GM12878 (cell line): Measurements from ENCODE around the gene SLC39A6. TPM values are rescaled to one million over a fixed set of nuclear protein-coding genes. Genes with fewer than 3 reads are reported as not detected.

Source experiments
- ATAC-seq: fragments of 200-7000 bp; cut with Tn5 transposase; 3 replicates; pipeline ENCODE4 v1.9.1; 2020; ENCODE audit warnings: mild to moderate bottlenecking, moderate library complexity
- BruUV-seq: library from RNA; stranded (reverse); fragments of 400-500 nt; replicated peaks from 2 replicates; lab custom pipeline; 2021; lab: Mats Ljungman, UMichigan
- CTCF ChIA-PET: fragments of 300-600 bp; sonication (Branson Sonifier 250); formaldehyde crosslinking; extraction: SDS; loops from one replicate; lab custom pipeline; 2021; ENCODE audit warnings: inconsistent platforms; lab: Yijun Ruan, JAX
- POLR2A ChIA-PET: fragments of 350-600 bp; formaldehyde crosslinking; extraction: SDS; loops from one replicate; lab custom pipeline; 2021; ENCODE audit warnings: inconsistent platforms; lab: Charles Lee
- RAD21 ChIA-PET: fragments of 300-600 bp; sonication (Branson Sonifier 250); formaldehyde crosslinking; loops from one replicate; lab custom pipeline; 2023; ENCODE audit warnings: antibody characterized with exemption; ENCODE audit not compliant: unreplicated experiment; lab: Charles Lee
- SMC1A ChIA-PET: fragments of 300-600 bp; sonication (Branson Sonifier 250); formaldehyde crosslinking; loops from one replicate; lab custom pipeline; 2023; ENCODE audit not compliant: unreplicated experiment, uncharacterized antibody; lab: Charles Lee
- DNase-seq: peaks from one replicate; pipeline ENCODE4 v3.0.0-alpha.2; 2011; ENCODE audit warnings: low read depth, low spot score
- FAIRE-seq: peaks from 3 replicates; lab custom pipeline; 2011; peaks lifted over from hg19 to GRCh38; lab: Jason Lieb, UNC
- H2AFZ ChIP-seq: 2 replicates; pipeline ENCODE4 v1.6.0; 2011; ENCODE audit warnings: low read depth, low read length, control low read depth; ENCODE audit not compliant: control insufficient read depth
- H3K27ac ChIP-seq: 2 replicates; pipeline ENCODE4 v1.5.1; 2011; ENCODE audit warnings: control low read depth; ENCODE audit not compliant: control insufficient read depth, insufficient read depth
- H3K27me3 ChIP-seq, 2 experiments: replicated peaks in 1 of 2; 2 replicates each; pipeline versions ENCODE4 v1.6.0 to v1.6.1; 2011; ENCODE audit warnings: low read length in 1 of 2; ENCODE audit not compliant: control insufficient read depth in 2 of 2, insufficient read depth in 2 of 2
- H3K36me3 ChIP-seq, 2 experiments: 2 replicates each; pipeline ENCODE4 v1.5.1; 2011; ENCODE audit warnings: low read length in 1 of 2; ENCODE audit not compliant: control insufficient read depth in 2 of 2, insufficient read depth in 2 of 2
- H3K4me1 ChIP-seq: 2 replicates; pipeline ENCODE4 v1.6.1; 2011; ENCODE audit warnings: mild to moderate bottlenecking, low read length, moderate library complexity, mixed read lengths; ENCODE audit not compliant: control insufficient read depth, insufficient read depth
- H3K4me2 ChIP-seq: 2 replicates; pipeline ENCODE4 v1.6.0; 2011; ENCODE audit warnings: control low read depth; ENCODE audit not compliant: control insufficient read depth, insufficient read depth
- H3K4me3 ChIP-seq: fragments of 200-600 bp; sonication (generic); 2 replicates; pipeline ENCODE4 v1.5.1; 2016
- H3K79me2 ChIP-seq: 2 replicates; pipeline ENCODE4 v1.6.0; 2011; ENCODE audit warnings: low read length; ENCODE audit not compliant: control insufficient read depth, insufficient read depth
- H3K9ac ChIP-seq: 2 replicates; pipeline ENCODE4 v1.8.0; 2011; ENCODE audit warnings: low read length, control low read depth, mixed read lengths; ENCODE audit not compliant: control insufficient read depth, insufficient read depth
- H3K9me3 ChIP-seq: replicated peaks from 3 replicates; pipeline ENCODE4 v1.5.1; 2011; ENCODE audit warnings: mild to moderate bottlenecking, low read length; ENCODE audit not compliant: control insufficient read depth, insufficient read depth
- H4K20me1 ChIP-seq: 2 replicates; pipeline ENCODE4 v1.6.0; 2011; ENCODE audit not compliant: control insufficient read depth, insufficient read depth
- CEBPB ChIP-seq, 2 experiments: fragments of 150-350 bp in 1 of 2; IDR thresholded peaks; 2 replicates each; pipeline ENCODE4 v1.6.1; 2012 to 2014; ENCODE audit warnings: low read depth in 2 of 2, low read length in 2 of 2, borderline replicate concordance in 1 of 2, inconsistent platforms in 1 of 2
- EP300 ChIP-seq, 2 experiments: fragments of 150-350 bp in 1 of 2; IDR thresholded peaks; 2 replicates each; pipeline ENCODE4 v1.6.1; 2011 to 2012; ENCODE audit warnings: low read depth in 2 of 2, low read length in 2 of 2, borderline replicate concordance in 1 of 2, improper control_type of control experiment in 1 of 2, inconsistent platforms in 1 of 2; ENCODE audit not compliant: control insufficient read depth in 1 of 2
- KDM1A ChIP-seq: fragments of 200-600 bp; sonication (generic); IDR thresholded peaks from 2 replicates; pipeline ENCODE4 v1.6.1; 2016; ENCODE audit warnings: borderline replicate concordance
- NFXL1 ChIP-seq: fragments of 450-650 bp; IDR thresholded peaks from 2 replicates; pipeline ENCODE4 v1.6.1; 2017; ENCODE audit warnings: antibody characterized with exemption, mild to moderate bottlenecking, borderline replicate concordance
- PKNOX1 ChIP-seq: fragments of 450-650 bp; IDR thresholded peaks from 2 replicates; pipeline ENCODE4 v1.6.1; 2016; ENCODE audit warnings: mild to moderate bottlenecking
- RB1 ChIP-seq: fragments of 450-650 bp; formaldehyde crosslinking; IDR thresholded peaks from 2 replicates; pipeline ENCODE4 v1.6.1; 2017; ENCODE audit warnings: mild to moderate bottlenecking, borderline replicate concordance
- SIX5 ChIP-seq: IDR thresholded peaks from 2 replicates; pipeline ENCODE4 v1.6.1; 2011; ENCODE audit warnings: mild to moderate bottlenecking, low read depth, low read length, moderate library complexity; ENCODE audit not compliant: severe bottlenecking
- SUPT20H ChIP-seq: IDR thresholded peaks from 2 replicates; pipeline ENCODE4 v1.6.1; 2011; ENCODE audit warnings: low read depth, mild to moderate bottlenecking, low read length, moderate library complexity, borderline replicate concordance; ENCODE audit not compliant: control insufficient read depth
- WGBS: methylation state at CpG from one replicate; pipeline ENCODE4 v1.1.6; 2016; ENCODE audit warnings: low lambda C conversion rate; ENCODE audit not compliant: insufficient replicate concordance, insufficient coverage; ENCODE audit errors: missing lambda C conversion rate; 5-methylcytosine and 5-hydroxymethylcytosine counted together
- in situ Hi-C: fragments of 300-500 bp; cut with MboI; formaldehyde crosslinking; loops from 9 replicates; pipeline ENCODE4 v1.14.3; 2018; ENCODE audit warnings: mixed read lengths
- intact Hi-C: fragments of 100-400 bp; cut with micrococcal nuclease; formaldehyde crosslinking; loops from one replicate; pipeline ENCODE4 v1.14.2; 2022; ENCODE audit not compliant: unreplicated experiment
- polyA plus RNA-seq, 11 experiments: library from polyadenylated mRNA; depleted of rRNA in 4 of 11; unstranded in 6 of 11; stranded (reverse) in 5 of 11; fragments of >200 nt; fragmentation: Nextera tagmentation in 4 of 11; fragmentation: Illumina TruSeq in 1 of 11; extraction: Ambion mirVana in 4 of 11; extraction: Trizol in 1 of 11; gene quantifications; 1 replicate in 1 of 11; 2 replicates in 10 of 11; pipeline versions ENCODE4 v1.2.1 to v1.2.3, GENCODE V29; 2011 to 2016; ENCODE audit warnings: inconsistent platforms in 2 of 11, missing spikeins in 2 of 11, low read depth in 1 of 11
- total RNA-seq, 4 experiments: library from RNA; depleted of rRNA in 3 of 4; stranded (reverse); fragments of >200 nt in 3 of 4; fragmentation: Illumina TruSeq in 1 of 4; extraction: Trizol in 1 of 4; gene quantifications; 2 replicates each; pipeline versions ENCODE4 v1.2.1 to v1.2.3, GENCODE V29; 2013 to 2021

SLC39A6 gene
- total and polyA plus RNA-seq, 10 of the 15 experiments (the other 5 are each of a cell fraction or from before 2014, with no cell fraction given), result 12.4 to 65.9 (median 41.3) TPM

GRCh38 chr18:36177913-36178312 is 48.8 kb upstream of the SLC39A6 start:
- H4K20me1 ChIP-seq, result no peaks in the 10 kb centered on the region
- ChIA-PET POLR2A (no interaction called here), SMC1A (no interaction called here), RAD21 (no interaction called here), CTCF (no interaction called here)
- intact Hi-C loops (no loop called here), in situ Hi-C loops (no loop called here)
- H3K79me2 ChIP-seq, result no peaks in the 10 kb centered on the region
- ATAC-seq (no peak), FAIRE-seq (no peak), DNase-seq (no peak)
- H3K36me3 ChIP-seq, result peaks cover 7 to 25% of the 10 kb centered on the region in 2 experiments; a peak in 3 of 4 replicates
- no peaks in the 10 kb centered on the region for H3K27me3 ChIP-seq
- H3K27ac ChIP-seq, result no peak overlapping the region
- H3K4me1 ChIP-seq, result peaks cover 8% of the 10 kb centered on the region
- no peak overlapping the region for H3K9ac ChIP-seq
- no peaks in the 10 kb centered on the region for H3K9me3 ChIP-seq
- BruUV-seq, result no TSS peak
- no peak overlapping the region for H2AFZ ChIP-seq
- H3K4me3 ChIP-seq, result no peak overlapping the region
- H3K4me2 ChIP-seq, result no peak overlapping the region
- TF ChIP-seq RB1 (no peak), SUPT20H (no peak)
- 94% methylated on average over 3 of the region's 3 CpGs for WGBS

- Histone ChIP-seq H3K9ac (no peak overlapping the region), H4K20me1 (no peaks in the 10 kb centered on the region), H3K4me1 (peaks cover 8% of the 10 kb centered on the region), H3K4me3 (no peak overlapping the region), H3K4me2 (no peak overlapping the region), H2AFZ (no peak overlapping the region), H3K27me3 (no peaks in the 10 kb centered on the region), H3K36me3 (peaks cover 7 to 26% of the 10 kb centered on the region in 2 experiments; a peak in 3 of 4 replicates), H3K79me2 (no peaks in the 10 kb centered on the region), H3K27ac (no peak overlapping the region), H3K9me3 (no peaks in the 10 kb centered on the region)
- CTCF ChIA-PET, result no interaction called here
- ATAC-seq (no peak), FAIRE-seq (no peak), DNase-seq (no peak)
- intact Hi-C loops (no loop called here), in situ Hi-C loops (no loop called here)
- RAD21 ChIA-PET, result no interaction called here
- POLR2A ChIA-PET, result no interaction called here
- no TSS peak for BruUV-seq
- WGBS, result 92% methylated on average over 9 of the region's 9 CpGs
- SMC1A ChIA-PET, result no interaction called here
- TF ChIP-seq NFXL1 (no peak), EP300 (IDR thresholded peaks at IDR 0.05; ENCODE audit: borderline replicate concordance in 1 of 2, control insufficient read depth in 1 of 2, low read depth in 2 of 2, low read length in 2 of 2) (no peak), PKNOX1 (no peak), CEBPB (IDR thresholded peaks at IDR 0.05; ENCODE audit: borderline replicate concordance in 1 of 2, low read depth in 2 of 2, low read length in 2 of 2) (no peak), KDM1A (no peak), SIX5 (no peak)
These were observed 47.6 kb upstream of the SLC39A6 start for GRCh38 chr18:36176711-36177110.
